ENCODE measurements around the gene LCLAT1.

LCLAT1 gene

GRCh38 chr2:30424231-30424630 lies 22.8 kb upstream of the LCLAT1 start:
- DNase-seq, result no peak

- DNase-seq, result no peak
Measured at GRCh38 chr2:30425326-30425725, 21.7 kb upstream of the LCLAT1 start.

GRCh38 chr2:30427606-30428347 lies 19.3 kb upstream of the LCLAT1 start:
- DNase-seq, result no peak

GRCh38 chr2:30428348-30428662 lies 18.7 kb upstream of the LCLAT1 start:
- DNase-seq, result no peak

- no peak for DNase-seq
Measured at GRCh38 chr2:30428827-30429461, 18.1 kb upstream of the LCLAT1 start.

- no peak for DNase-seq
Measured at GRCh38 chr2:30433541-30434299, 13.3 kb upstream of the LCLAT1 start.

GRCh38 chr2:30434708-30435107 lies 12.3 kb upstream of the LCLAT1 start:
- no peak for DNase-seq

GRCh38 chr2:30436859-30437435 lies 10.1 kb upstream of the LCLAT1 start:
- DNase-seq, result no peak

DNA sequence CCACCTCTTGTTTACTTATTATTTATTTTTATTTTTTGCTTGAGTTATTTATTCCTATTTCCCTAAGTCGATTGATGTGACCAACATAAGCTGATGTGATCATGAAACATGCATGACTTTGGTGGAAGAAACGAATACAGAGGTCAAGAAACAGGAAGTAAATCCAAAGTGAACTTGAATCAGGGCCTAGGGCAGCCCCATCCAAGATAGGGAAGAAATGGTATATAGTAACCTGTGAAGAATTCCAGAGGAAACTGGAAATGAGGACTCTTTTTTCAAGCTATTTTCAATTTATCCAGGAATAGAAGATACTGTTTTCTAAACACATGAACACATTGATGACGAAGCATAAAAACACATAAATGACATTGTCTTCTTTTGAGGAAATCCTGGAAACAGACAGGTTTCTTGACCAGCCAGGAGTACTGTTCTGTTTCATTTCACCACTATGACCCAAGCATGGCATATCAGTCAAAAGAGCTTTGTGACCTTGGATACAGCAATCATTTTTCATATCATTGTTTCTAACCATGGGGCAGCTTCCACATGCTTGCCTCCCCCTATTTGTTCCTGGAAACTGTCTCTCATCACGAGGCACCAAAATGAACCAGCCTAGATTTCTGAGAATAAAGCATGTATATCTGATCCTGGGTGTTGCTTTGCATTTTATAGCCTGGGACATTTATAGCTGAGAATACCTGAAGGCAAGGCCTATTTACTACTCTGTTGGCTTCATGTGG lies 9.1 kb upstream of the LCLAT1 start:
- no peak for DNase-seq

GRCh38 chr2:30439296-30439695 lies 7.8 kb upstream of the LCLAT1 start:
- DNase-seq, result no peak

- no peak for DNase-seq
Measured at GRCh38 chr2:30439879-30440278, 7.2 kb upstream of the LCLAT1 start.

DNA sequence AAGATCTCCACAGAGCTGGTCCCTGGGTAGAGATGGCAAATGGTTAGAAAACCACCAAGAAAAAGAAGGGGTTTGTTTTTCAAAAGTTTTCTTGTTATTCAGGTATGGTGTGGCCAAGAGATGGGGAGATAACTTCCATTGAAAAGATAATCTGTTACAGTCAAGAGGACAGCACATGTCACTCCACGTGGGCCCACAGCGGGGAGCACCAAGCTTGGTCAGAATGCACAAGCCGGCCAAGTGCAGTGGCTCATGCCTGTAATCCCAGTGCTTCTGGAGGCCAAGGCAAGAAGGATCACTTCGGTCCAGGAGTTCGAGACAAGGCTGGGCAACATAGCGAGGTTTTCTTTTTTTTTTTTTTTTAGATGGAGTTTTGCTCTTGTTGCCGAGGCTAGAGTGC lies 6.0 kb upstream of the LCLAT1 start:
- DNase-seq, result no peak

DNA sequence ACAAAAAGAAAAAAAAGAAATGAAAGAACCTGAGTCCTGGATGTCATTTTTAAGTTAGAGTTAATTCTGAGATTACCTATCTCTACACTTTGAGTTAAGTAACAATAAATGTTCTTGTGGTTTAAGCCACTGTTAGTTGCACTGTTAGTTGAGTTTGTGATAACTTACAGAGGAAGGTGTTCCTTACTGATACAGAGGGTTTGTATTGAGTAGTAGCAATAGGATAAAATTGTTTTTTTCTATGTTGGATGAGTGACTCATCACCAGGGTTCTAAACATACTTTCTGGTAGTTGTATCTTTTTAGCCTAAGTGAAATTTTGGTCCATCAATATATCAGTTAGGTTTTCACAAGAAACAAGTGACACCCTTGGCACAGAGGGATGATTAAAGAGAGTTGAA lies 4.0 kb upstream of the LCLAT1 start:
- DNase-seq, result no peak

- no peak for DNase-seq
Measured at GRCh38 chr2:30444273-30444672, 2.8 kb upstream of the LCLAT1 start.

DNA sequence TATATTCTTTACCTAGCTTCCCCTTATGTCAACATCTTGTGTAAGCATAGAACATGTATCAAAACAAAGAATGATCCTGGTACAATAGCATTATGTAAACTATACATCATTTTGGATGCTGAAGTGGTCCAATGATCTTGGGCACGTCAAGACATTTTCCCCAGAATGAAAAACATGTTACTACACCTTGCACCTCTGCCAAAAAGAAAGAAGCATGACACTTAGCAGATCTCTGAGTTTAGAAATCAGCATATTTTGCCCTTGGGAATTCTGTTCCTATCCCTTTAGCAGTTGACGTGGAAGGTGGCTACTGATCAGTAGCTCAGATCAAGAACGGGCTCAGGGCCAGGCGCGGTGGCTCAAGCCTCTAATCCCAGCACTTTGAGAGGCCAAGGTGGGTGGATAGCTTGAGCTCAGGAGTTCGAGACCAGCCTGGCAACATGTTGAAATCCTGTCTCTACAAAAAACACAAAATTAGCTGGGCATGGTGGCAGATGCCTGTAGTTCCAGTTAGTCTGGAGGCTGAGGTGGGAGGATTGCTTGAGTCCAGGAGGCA lies 1.7 kb upstream of the LCLAT1 start:
- no peak for DNase-seq

GRCh38 chr2:30446602-30447148 lies 371 bp upstream of the LCLAT1 start:
- DNase-seq, result no peak

- DNase-seq, result no peak
Measured at GRCh38 chr2:30448308-30448707, 1.3 kb downstream of the LCLAT1 start.

- DNase-seq, result no peak
Measured at GRCh38 chr2:30448866-30449265, 1.8 kb downstream of the LCLAT1 start.

GRCh38 chr2:30450025-30450424 lies 3.0 kb downstream of the LCLAT1 start:
- no peak for DNase-seq

- no peak for DNase-seq
Measured at GRCh38 chr2:30453498-30453897, 6.5 kb downstream of the LCLAT1 start.

DNA sequence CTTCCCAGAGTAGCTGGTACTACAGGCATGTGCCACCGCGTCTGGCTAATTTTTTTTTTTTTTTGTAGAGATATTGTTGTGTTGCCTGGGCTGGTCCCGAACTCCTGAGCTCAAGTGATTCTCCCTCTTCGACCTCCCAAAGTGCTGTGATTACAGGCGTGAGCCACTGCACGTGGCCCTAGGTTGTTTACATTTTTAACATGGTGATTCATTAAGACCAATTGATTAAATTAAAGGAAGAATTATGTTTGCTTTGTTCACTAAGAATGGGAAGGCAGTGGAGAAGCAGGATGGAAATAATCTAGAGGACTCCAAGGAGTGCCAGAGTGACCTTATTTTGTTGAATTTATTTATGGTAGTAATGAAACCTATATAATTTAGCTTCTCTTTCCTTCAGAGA lies 7.5 kb downstream of the LCLAT1 start:
- DNase-seq, result no peak

GRCh38 chr2:30455114-30455738 lies 8.2 kb downstream of the LCLAT1 start:
- DNase-seq, result no peak
